NCI-H2081 treated with DMSO at 0.1 percent for 48 hours (cell line): Measurements from ENCODE around the gene FGF13.

Experiments used
- DNase-seq: peaks from one replicate; lab custom pipeline; 2025; lab: John Stamatoyannopoulos, UW

The FGF13 gene

GRCh38 chrX:138711399-138712347, at the start of gene FGF13:
TSS of gene FGF13 (minus strand) at chrX:138711717. CDS start at chrX:138711003, 714 bp downstream.
- DNase-seq, result no peak

GRCh38 chrX:138759217-138759943, 47.9 kb upstream of the FGF13 start:
- DNase-seq, result no peak

- DNase-seq, result no peak
Measured at GRCh38 chrX:138756234-138756633, 44.7 kb upstream of the FGF13 start.

GRCh38 chrX:138754861-138755260, 43.3 kb upstream of the FGF13 start:
- no peak for DNase-seq

- DNase-seq, result no peak
Measured at GRCh38 chrX:138748480-138748879, 37.0 kb upstream of the FGF13 start.

GRCh38 chrX:138745196-138745595, 33.7 kb upstream of the FGF13 start:
- DNase-seq, result no peak

- no peak for DNase-seq
Measured at GRCh38 chrX:138742217-138742616, 30.7 kb upstream of the FGF13 start.

- no peak for DNase-seq
Measured at GRCh38 chrX:138740341-138740740, 28.8 kb upstream of the FGF13 start.

- no peak for DNase-seq
Measured at GRCh38 chrX:138723301-138723700, 11.8 kb upstream of the FGF13 start.

- DNase-seq, result no peak
Measured at GRCh38 chrX:138719396-138719795, 7.9 kb upstream of the FGF13 start.

- DNase-seq, result no peak
Measured at GRCh38 chrX:138718941-138719340, 7.4 kb upstream of the FGF13 start.

GRCh38 chrX:138710866-138711341, 613 bp downstream of the FGF13 start:
- no peak for DNase-seq

- no peak for DNase-seq
Measured at GRCh38 chrX:138709886-138710791, 1.4 kb downstream of the FGF13 start.

GRCh38 chrX:138708268-138708667, 3.2 kb downstream of the FGF13 start:
- DNase-seq, result no peak

- DNase-seq, result no peak
Measured at GRCh38 chrX:138704596-138704995, 6.9 kb downstream of the FGF13 start.

GRCh38 chrX:138704101-138704500, 7.4 kb downstream of the FGF13 start:
- DNase-seq, result no peak

- DNase-seq, result no peak
Measured at GRCh38 chrX:138692591-138692990, 18.9 kb downstream of the FGF13 start.

- no peak for DNase-seq
Measured at GRCh38 chrX:138691186-138691585, 20.3 kb downstream of the FGF13 start.

GRCh38 chrX:138690591-138690990, 20.9 kb downstream of the FGF13 start:
- DNase-seq, result no peak

- DNase-seq, result no peak
Measured at GRCh38 chrX:138683600-138683999, 27.9 kb downstream of the FGF13 start.

GRCh38 chrX:138669693-138670092, 41.8 kb downstream of the FGF13 start:
- no peak for DNase-seq

GRCh38 chrX:138664466-138664865, 47.1 kb downstream of the FGF13 start:
- DNase-seq, result no peak
